ENCODE results near the gene ARGLU1. TPM values are rescaled to one million over a fixed set of nuclear protein-coding genes. Genes with fewer than 3 reads are reported as not detected.
A peak's percentile ranks its signal among the peaks of the same experiment; 100 is the strongest.

ARGLU1 gene
- total RNA-seq, 1 experiment from 2014 or later = 105 TPM

- peak; percentile 39 for DNase-seq (ENCODE audit: low spot score)
These were observed 19.9 kb upstream of the ARGLU1 start for GRCh38 chr13:106587787-106588186.

GRCh38 chr13:106586648-106587166, 18.8 kb upstream of the ARGLU1 start:
- no peak for DNase-seq (ENCODE audit: low spot score)

- no peak for DNase-seq (ENCODE audit: low spot score)
These were observed 13.3 kb upstream of the ARGLU1 start for GRCh38 chr13:106581225-106581624.

GRCh38 chr13:106575896-106576295, 8.0 kb upstream of the ARGLU1 start:
- no peak for DNase-seq (ENCODE audit: low spot score)

GRCh38 chr13:106573868-106574267, 5.9 kb upstream of the ARGLU1 start:
- no peak for DNase-seq (ENCODE audit: low spot score)

GRCh38 chr13:106573284-106573846, 5.4 kb upstream of the ARGLU1 start:
- DNase-seq (ENCODE audit: low spot score) = no peak

GRCh38 chr13:106570299-106570852, 2.4 kb upstream of the ARGLU1 start:
- peak; percentile 93 for DNase-seq (ENCODE audit: low spot score)

GRCh38 chr13:106569233-106570095, 1.5 kb upstream of the ARGLU1 start:
- DNase-seq (ENCODE audit: low spot score) = peak; percentile 25

- DNase-seq (ENCODE audit: low spot score) = no peak
These were observed 514 bp upstream of the ARGLU1 start for GRCh38 chr13:106568299-106569003.

GRCh38 chr13:106566641-106567473, 1.1 kb downstream of the ARGLU1 start:
- peak; percentile 80 for DNase-seq (ENCODE audit: low spot score)

- DNase-seq (ENCODE audit: low spot score) = no peak
These were observed 2.7 kb downstream of the ARGLU1 start for GRCh38 chr13:106565127-106565775.

- DNase-seq (ENCODE audit: low spot score) = no peak
These were observed 5.6 kb downstream of the ARGLU1 start for GRCh38 chr13:106562301-106562700.

GRCh38 chr13:106561551-106562170, 6.3 kb downstream of the ARGLU1 start:
- DNase-seq (ENCODE audit: low spot score) = no peak

GRCh38 chr13:106560821-106561220, 7.1 kb downstream of the ARGLU1 start:
- DNase-seq (ENCODE audit: low spot score) = no peak

- DNase-seq (ENCODE audit: low spot score) = no peak
These were observed 9.4 kb downstream of the ARGLU1 start for GRCh38 chr13:106558527-106558926.

GRCh38 chr13:106555631-106556328, 12.2 kb downstream of the ARGLU1 start:
- DNase-seq (ENCODE audit: low spot score) = no peak

GRCh38 chr13:106551751-106552150, 16.2 kb downstream of the ARGLU1 start:
- no peak for DNase-seq (ENCODE audit: low spot score)

- DNase-seq (ENCODE audit: low spot score) = no peak
These were observed 16.6 kb downstream of the ARGLU1 start for GRCh38 chr13:106551350-106551749.

- no peak for DNase-seq (ENCODE audit: low spot score)
These were observed 17.3 kb downstream of the ARGLU1 start for GRCh38 chr13:106550570-106551135.
